HG02623 (cell line): Measurements from ENCODE around the gene POLR2L.

Experiments
- ATAC-seq: cut with Tn5 transposase; IDR thresholded peaks from one replicate; pipeline ENCODE4 v1.9.1; 2021; ENCODE audit warnings: moderate library complexity; ENCODE audit not compliant: unreplicated experiment

Gene POLR2L

DNA sequence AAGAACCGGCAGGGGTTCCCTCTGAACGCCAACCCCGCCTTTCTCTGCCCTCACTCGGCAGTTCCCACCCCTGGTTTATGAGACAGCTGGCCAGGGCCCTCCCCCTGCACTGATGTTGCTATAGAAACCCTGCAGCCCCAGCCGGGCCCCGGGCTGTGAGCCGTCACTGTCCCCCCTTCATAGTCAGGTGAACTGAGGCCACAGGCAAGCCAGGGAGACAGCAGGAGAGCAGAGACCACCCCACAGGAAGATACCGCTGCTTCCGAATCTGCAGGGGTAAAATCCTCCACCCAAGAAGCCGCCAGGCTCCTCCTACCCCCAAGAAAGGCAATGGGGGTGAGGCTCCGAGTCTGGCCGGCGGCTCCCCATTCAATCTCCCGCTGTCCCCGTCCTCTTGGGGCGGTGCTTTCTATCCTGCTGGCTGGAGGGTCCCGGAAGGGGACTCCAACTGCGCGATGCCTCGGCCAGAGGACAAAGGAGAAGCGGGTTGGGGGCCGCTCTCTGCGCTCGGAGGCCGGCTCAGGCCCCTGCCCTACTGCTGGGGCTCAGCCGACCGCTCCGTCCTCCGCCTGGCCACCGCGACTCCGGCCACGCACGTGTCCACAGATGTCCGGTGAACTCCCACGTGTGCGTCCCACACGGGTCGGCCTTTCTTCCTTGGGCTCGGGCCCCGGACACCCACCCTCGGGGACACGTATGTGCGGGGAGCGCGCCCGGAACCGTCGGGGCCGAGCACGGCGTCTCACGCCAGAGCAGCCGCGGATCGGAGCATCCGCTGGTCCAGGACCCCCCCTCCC lies 44.8 kb downstream of the POLR2L start:
- ATAC-seq: peak; percentile 39

DNA sequence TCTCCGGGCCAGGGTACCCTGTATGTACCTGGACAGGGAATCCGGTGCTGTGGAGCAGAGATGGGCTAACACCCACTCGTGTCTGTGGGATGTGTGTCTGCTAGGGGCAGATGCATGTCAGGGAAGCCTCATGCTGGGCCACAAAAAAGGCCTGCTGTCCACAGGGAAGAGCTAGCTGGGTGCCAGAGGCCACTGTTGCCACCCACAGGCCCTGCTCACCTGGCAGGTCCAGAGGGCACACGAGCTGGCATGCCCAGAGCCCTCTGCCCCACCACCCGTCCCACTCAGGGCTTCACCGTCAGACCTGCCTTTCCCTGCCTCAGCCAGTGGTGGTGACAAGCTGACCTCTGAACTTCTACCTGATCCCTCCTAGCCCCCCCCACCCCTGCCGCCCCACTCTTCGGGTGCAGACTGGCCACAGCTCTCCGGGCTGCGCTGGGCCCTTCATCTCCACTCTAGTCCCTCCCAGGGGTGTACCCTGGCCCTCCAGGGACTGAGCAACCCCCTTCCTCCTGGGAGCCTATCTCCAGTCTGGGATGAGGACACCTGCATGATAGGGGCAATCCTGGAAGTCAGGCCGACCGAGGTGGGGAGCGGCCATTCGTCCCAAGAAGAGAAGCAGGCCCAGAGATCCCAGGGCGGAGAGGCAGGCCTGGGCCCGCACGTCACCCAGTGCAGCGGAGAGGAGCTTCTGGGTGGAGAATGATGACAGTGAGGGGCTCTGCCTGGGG lies 45.6 kb downstream of the POLR2L start:
- no peak for ATAC-seq

DNA sequence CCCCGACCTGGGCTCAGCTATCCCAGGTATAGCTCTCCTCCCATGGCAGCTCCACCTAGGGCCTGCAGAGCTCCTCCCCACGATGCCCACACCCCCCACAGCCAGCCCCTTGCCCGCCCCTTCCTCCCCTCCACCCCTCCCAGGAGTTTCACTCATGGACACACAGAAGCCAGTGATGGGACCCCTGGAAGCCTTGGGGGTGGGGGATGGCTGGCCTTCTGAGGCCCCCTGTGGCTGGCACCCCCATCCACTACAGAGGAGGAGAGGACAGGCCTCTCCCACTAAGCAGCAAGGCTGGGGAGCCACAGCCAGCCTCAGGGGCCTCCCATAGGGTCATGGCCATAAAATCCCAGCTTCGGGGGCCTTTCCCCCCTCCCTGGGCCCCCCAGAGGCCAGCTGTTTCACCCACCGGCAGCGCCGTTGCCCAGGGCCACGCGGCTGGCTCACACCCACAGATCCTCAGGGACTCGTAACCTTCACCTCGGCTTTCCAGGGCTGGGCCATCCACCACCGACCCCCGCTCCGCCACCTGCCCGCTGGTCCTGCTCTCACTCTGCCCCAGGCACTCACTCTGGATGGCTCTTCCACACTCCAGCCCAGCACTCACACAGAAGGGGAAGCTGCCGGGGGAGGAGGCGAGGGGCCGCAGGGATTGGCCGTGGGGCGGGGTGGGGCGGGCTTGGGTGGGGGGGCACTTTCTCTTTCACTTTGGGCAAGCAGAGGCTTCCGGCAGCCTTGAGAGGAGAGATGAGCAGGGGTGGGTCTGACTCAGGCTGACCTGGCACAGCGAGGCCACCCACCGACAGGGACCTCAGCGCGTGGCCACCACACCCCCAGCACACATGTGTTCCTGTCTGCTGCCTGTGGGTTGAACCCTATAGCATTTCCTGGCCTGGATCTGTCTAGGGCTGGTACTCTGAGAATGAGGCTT lies 46.4 kb downstream of the POLR2L start:
- no peak for ATAC-seq

DNA sequence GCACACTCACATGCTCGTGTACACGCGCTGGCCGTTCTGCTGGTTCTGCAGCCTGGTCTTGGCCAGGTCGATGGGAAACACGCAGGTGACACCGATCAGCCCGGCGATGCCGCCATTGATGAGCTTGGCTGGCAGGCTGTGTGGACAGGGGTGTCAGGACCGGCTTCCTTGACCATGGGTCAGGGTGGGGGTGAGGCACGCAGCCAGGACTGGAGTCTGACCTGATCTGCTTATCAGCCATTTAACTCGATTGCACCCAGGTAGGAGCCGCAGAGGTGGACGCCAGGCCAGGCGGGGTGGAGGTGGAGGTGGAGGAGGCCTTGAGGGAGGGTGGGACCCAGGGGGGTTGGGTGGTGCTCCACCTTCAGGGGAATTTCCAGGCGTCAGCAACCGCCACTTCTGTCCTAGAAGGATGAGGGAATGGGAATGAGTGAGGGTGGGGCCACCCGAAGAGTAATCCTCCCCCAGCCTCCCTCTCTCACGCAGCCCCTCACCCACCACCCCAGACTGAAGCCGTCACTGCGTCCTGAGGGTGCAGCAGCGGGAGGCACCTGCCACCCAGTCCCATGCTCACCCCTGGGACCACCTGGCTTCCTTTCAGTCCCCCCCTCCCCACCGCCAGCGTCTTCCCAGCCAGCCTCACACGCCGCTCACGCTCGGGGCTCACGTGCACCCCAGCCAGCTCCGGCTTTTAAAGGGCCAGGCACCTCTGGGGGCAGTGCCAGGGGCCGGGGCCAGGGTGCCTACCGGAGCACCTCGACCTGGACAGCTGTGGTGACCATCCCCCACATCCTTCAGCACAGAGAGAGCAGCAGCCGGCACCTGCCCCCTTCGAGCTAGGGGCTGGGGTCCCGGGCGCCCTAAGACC lies 47.3 kb downstream of the POLR2L start:
- ATAC-seq: no peak

DNA sequence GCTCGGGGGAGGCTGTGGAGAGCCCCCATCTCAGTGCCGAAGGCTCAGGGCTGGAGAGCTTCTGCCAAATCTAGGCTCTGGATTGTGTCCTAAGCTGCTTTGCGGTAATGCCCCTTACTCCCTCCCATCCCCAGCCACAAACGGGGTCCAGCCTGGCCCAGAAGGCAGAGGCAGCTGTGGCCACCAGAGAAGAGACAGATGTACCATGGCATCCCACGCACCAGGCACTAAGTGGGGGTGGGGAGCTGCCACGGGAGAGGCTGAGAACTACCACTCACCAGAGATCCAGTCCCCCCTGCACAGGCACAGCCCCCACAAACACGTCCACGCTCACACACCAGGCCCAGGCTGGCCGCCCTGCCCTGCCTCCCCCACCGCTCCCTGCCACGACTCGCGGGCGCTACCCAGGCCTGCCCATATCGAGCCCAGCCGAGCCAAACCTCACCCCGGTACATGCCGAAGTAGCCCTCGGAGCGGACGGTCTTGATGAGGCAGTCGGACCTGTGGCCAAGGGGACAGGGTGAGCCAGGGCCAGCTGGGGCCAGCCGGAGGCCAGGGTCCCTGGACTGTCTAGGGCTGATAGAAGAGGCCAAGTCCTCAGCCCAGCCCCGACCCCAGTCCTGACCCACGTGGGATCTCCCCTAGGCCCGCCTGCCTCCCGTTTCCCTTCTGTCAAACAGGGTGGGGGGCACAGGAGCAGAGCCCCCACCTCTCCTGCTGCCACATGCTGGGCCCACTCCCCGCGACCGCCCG lies 48.1 kb downstream of the POLR2L start:
- ATAC-seq: no peak

DNA sequence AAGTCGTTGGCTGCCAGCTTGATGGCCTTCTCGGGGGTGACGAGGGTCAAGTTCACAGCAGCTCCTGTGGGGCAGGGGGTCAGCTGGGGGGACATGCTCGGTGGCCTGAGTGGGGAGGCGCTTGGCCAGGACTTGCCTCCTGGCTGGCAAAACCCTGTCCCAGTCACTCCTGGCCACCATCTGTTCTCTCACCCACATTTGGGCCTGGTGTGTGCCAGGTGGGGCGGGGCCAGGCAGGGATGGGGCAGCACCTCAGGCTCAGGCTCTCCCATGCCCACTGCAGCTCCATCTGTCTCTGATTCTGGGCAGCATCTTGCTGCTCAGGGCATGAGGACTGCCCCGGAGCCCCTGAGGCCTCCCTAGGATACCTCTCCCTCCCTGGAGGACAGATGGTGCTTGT lies 48.8 kb downstream of the POLR2L start:
- no peak for ATAC-seq

DNA sequence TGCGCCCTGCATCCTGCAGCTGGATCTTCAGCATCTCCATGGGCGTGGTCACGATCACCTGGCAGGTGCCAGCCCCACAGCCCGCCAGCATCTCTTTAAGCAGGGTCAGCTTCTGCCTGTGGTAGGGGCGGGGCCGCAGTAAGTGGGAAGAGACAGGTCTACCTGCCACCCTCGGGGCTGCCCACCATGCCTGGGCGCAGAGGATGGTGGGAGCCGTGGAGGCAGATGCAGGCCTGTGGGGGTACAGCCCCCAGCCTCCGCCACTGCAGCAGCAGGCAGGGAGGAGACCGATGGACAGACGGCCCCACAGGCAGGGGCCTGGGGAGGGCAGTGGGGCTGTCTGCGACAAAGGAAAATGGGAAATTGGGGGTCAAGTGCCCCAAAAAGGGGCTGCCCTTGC lies 49.5 kb downstream of the POLR2L start:
- no peak for ATAC-seq

DNA sequence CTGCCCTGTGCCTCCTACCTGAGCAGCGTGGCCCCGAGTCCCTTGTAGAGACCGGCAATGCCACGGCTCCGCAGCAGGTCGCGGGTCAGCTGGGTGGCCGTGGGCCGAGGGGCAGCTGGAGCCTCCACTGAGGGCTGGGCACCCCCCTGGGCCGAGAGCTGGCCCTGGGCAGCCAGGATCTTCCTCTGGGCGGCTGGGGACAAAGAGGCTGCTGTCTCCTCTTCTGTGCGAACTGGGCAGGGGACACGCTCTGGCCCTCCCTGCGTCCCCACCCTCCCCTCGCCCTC lies 49.9 kb downstream of the POLR2L start:
- ATAC-seq: no peak

DNA sequence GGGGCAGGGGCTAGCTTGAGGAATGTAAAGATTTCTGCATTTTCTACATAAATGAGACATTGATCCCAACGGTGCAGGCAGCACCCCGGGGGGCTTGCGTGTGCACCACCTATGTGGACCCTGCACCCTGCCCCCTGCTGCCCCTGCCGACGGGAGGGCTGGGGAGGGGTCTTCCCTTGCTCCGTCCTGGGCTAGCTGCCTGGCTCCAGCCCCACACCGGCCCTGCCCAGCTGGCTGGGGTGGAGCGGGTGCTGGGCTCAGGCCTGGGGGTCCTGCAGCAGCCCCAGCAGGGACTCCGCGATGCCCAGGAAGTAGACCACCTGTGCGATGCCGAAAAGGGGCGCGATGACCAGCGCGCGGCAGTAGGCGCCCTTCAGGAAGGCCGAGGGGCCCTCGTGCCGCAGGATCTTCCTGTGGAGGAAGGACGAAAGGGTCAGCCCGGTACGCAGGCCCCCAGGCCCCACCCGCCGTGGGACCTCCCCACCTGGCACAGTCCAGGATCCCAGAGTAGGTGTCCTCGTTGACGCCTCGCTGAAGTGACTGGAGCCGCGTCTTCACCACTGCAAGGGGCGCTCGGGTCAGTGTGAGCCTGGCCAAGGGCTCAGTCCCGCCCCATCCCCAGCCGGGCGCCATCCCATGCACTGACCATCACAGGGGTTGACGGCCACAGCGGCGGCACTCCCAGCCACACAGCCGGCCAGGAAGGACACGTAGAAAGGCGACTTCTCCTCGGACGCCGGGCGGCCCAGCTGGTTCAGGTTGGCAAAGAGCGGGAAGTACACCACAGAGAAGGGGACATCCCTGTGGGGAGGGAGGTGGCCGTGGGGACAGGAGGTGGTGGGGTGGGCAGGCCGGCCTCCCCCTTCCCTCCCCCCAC lies 50.4 kb downstream of the POLR2L start:
- ATAC-seq: no peak

DNA sequence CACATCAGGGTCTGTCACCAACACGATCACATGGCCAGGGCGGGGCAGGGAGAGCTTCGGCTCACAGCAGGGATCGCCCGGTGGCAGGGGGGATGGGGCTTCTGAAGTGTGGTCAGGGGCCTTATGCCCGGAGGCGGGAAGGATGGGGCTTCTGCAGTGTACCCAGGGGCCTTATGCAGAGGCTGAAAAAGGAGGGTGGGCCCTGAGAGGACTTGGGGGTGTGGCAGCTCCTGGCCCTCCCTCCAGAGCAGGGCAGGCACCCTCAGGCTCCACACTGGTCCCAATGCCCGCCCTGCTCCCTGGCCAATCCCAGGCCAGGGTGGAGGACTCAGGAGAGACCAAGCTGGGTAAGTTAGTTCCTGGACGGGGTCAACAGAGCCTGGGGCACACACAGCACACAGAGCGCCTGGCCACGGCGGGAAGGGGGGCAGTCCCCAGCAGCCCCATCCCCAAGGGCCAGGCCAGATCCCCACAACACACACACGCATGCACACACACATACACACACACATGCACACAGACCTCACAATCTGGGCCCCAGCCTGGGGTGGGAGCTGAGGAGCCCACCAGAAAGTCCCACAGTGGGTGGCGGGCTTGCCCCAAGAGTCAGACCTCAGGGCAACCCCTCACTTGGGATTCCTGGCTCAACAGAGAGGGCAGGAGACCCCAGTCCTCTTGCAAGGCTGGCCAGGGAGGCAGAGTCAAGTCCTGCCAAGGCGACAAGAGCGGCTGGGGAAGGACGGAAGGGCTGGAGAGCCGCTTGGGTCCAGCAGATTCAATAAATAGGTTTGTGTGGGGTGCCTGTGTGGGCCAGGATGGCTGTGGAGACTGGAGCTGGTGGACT lies 51.4 kb downstream of the POLR2L start:
- ATAC-seq: no peak

DNA sequence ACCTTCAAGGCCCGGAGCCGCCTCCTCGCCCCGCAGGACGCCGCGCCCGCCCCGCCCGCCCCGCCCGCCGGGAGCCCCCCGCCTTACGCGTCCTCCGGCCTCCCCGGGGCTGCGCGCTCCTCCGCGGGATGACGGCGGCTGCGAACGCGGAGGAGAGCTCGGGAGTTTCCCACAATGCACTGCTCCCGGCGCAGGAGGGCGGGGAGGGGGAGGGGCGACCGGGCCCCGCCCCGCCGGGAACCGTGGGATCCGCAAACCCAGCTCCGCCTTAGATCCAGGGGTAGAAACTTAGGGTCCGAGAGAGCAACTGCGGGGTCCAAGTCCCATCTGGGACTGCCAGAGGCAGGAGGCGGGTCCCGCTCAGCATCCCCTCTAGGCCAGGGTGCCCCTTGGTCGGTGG lies 52.4 kb downstream of the POLR2L start, which contains the start of gene CEND1:
TSS of gene CEND1 (minus strand) at position 148 of the 400 bp plus-strand sequence. CDS start 1,514 bp downstream, outside the sequence.
- ATAC-seq: no peak
